ENCODE data around the gene NPAS3. TPM values are rescaled to one million over a fixed set of nuclear protein-coding genes. Genes with fewer than 3 reads are reported as not detected.

NPAS3 gene
- total and polyA plus RNA-seq, 7 donors = 0.04 to 1.5 (median 0.39) TPM

- intact Hi-C loops (cut with DNase I) = no loop called here
- no peak for DNase-seq
- TF ChIP-seq CTCF (IDR thresholded peaks at IDR 0.05) = no peak
- WGBS, 3 donors = 64 to 77% (median 68%) methylated on average over 3 of the region's 3 CpGs
- Histone ChIP-seq H3K4me1 (no peaks in the 10 kb centered on the region), H3K27me3 (ENCODE audit: insufficient read depth in 3 of 3, low read length in 2 of 3) (no peaks in the 10 kb centered on the region), H3K9me3 (no peaks in the 10 kb centered on the region), H3K36me3 (ENCODE audit: insufficient read depth in 1 of 2, low read depth in 1 of 2) (no peaks in the 10 kb centered on the region), H3K4me3 (no peak overlapping the region), H3K27ac (no peak overlapping the region)
- no peak for ATAC-seq
Measured at GRCh38 chr14:33509454-33509853, 570.8 kb downstream of the NPAS3 start.

- no peak for TF ChIP-seq CTCF (IDR thresholded peaks at IDR 0.05)
- H3K27me3 ChIP-seq (ENCODE audit: insufficient read depth in 3 of 3, low read length in 2 of 3) = no peaks in the 10 kb centered on the region
- H3K9me3 ChIP-seq = no peaks in the 10 kb centered on the region
- intact Hi-C loops (cut with DNase I) = no loop called here
- no peaks in the 10 kb centered on the region for H3K4me1 ChIP-seq
- H3K36me3 ChIP-seq (ENCODE audit: insufficient read depth in 1 of 2, low read depth in 1 of 2) = no peaks in the 10 kb centered on the region
- no peak overlapping the region for H3K27ac ChIP-seq
- 34 to 49% (median 42%) methylated on average over 6 of the region's 6 CpGs for WGBS, 3 donors
- DNase-seq (no peak), ATAC-seq (no peak)
- H3K4me3 ChIP-seq = no peak overlapping the region
Measured at GRCh38 chr14:33510063-33510481, 571.4 kb downstream of the NPAS3 start.

- no peaks in the 10 kb centered on the region for H3K27me3 ChIP-seq (ENCODE audit: insufficient read depth in 3 of 3, low read length in 2 of 3)
- H3K4me3 ChIP-seq = no peak overlapping the region
- ATAC-seq (no peak), DNase-seq (no peak)
- no peak overlapping the region for H3K27ac ChIP-seq
- no peaks in the 10 kb centered on the region for H3K36me3 ChIP-seq (ENCODE audit: insufficient read depth in 1 of 2, low read depth in 1 of 2)
- intact Hi-C loops (cut with DNase I) = no loop called here
- H3K4me1 ChIP-seq = no peaks in the 10 kb centered on the region
- TF ChIP-seq CTCF (IDR thresholded peaks at IDR 0.05) = no peak
- H3K9me3 ChIP-seq = no peaks in the 10 kb centered on the region
- WGBS, 3 donors = 76 to 86% (median 79%) methylated on average over 3 of the region's 3 CpGs
Measured at GRCh38 chr14:33510991-33511390, 572.3 kb downstream of the NPAS3 start.

GRCh38 chr14:33511851-33512640, 573.4 kb downstream of the NPAS3 start:
- no peak for DNase-seq
- H3K27ac ChIP-seq = no peak overlapping the region
- no peak overlapping the region for H3K4me3 ChIP-seq
- no peak for TF ChIP-seq CTCF (IDR thresholded peaks at IDR 0.05)
- WGBS, 3 donors = 50 to 64% (median 53%) methylated on average over 4 of the region's 4 CpGs
- ATAC-seq = no peak
- no peaks in the 10 kb centered on the region for H3K36me3 ChIP-seq (ENCODE audit: insufficient read depth in 1 of 2, low read depth in 1 of 2)
- intact Hi-C loops (cut with DNase I) = no loop called here
- no peaks in the 10 kb centered on the region for H3K9me3 ChIP-seq
- H3K4me1 ChIP-seq = no peaks in the 10 kb centered on the region
- no peaks in the 10 kb centered on the region for H3K27me3 ChIP-seq (ENCODE audit: insufficient read depth in 3 of 3, low read length in 2 of 3)

- no peak overlapping the region for H3K4me3 ChIP-seq
- no peak overlapping the region for H3K27ac ChIP-seq
- intact Hi-C loops (cut with DNase I) = no loop called here
- no peak for ATAC-seq
- no peak for TF ChIP-seq CTCF (IDR thresholded peaks at IDR 0.05)
- no peaks in the 10 kb centered on the region for H3K27me3 ChIP-seq (ENCODE audit: insufficient read depth in 3 of 3, low read length in 2 of 3)
- no peak for DNase-seq
- 89 to 96% (median 92%) methylated on average over 5 of the region's 5 CpGs for WGBS, 3 donors
- H3K9me3 ChIP-seq = no peaks in the 10 kb centered on the region
- H3K36me3 ChIP-seq (ENCODE audit: insufficient read depth in 1 of 2, low read depth in 1 of 2) = no peaks in the 10 kb centered on the region
- no peaks in the 10 kb centered on the region for H3K4me1 ChIP-seq
Measured at GRCh38 chr14:33515441-33515840, 576.8 kb downstream of the NPAS3 start.

All from psoas muscle (tissue), 8 donors.